Fibroblast of gingiva (primary cell): ENCODE data around the gene MZB1.

ENCODE experiments used
- DNase-seq: peaks from one replicate; pipeline ENCODE4 v3.0.0-alpha.2; 2011; ENCODE audit warnings: low read depth

Gene MZB1

GRCh38 chr5:139389701-139390638 is at the start of gene MZB1:
Gene MZB1 (minus strand): TSS chr5:139389913. CDS start chr5:139389856, 57 bp downstream.
- no peak for DNase-seq

- DNase-seq, result peak; percentile 87
Measured at GRCh38 chr5:139439013-139439903, 49.5 kb upstream of the MZB1 start, which contains the start of gene DNAJC18. Gene DNAJC18 (minus strand): TSS chr5:139439525. CDS start chr5:139439445, 80 bp downstream.

GRCh38 chr5:139438707-139439012 is 48.9 kb upstream of the MZB1 start:
- no peak for DNase-seq

- no peak for DNase-seq
Measured at GRCh38 chr5:139435676-139436075, 46.0 kb upstream of the MZB1 start.

GRCh38 chr5:139431706-139432105 is 42.0 kb upstream of the MZB1 start:
- DNase-seq, result no peak

- DNase-seq, result no peak
Measured at GRCh38 chr5:139430015-139430414, 40.3 kb upstream of the MZB1 start.

GRCh38 chr5:139426203-139426885 is 36.6 kb upstream of the MZB1 start:
- no peak for DNase-seq

- no peak for DNase-seq
Measured at GRCh38 chr5:139425497-139425896, 35.8 kb upstream of the MZB1 start.

GRCh38 chr5:139422307-139422893 is 32.7 kb upstream of the MZB1 start:
- peak; percentile 57 for DNase-seq

- no peak for DNase-seq
Measured at GRCh38 chr5:139419226-139420192, 29.8 kb upstream of the MZB1 start.

- no peak for DNase-seq
Measured at GRCh38 chr5:139418793-139419192, 29.1 kb upstream of the MZB1 start.

- peak; percentile 20 for DNase-seq
Measured at GRCh38 chr5:139417214-139417613, 27.5 kb upstream of the MZB1 start.

- DNase-seq, result no peak
Measured at GRCh38 chr5:139416651-139417050, 26.9 kb upstream of the MZB1 start.

- DNase-seq, result no peak
Measured at GRCh38 chr5:139415869-139416268, 26.2 kb upstream of the MZB1 start.

GRCh38 chr5:139415221-139415861 is 25.6 kb upstream of the MZB1 start:
- no peak for DNase-seq

- DNase-seq, result no peak
Measured at GRCh38 chr5:139414581-139415130, 24.9 kb upstream of the MZB1 start.

- no peak for DNase-seq
Measured at GRCh38 chr5:139413963-139414362, 24.2 kb upstream of the MZB1 start.

GRCh38 chr5:139413153-139413552 is 23.4 kb upstream of the MZB1 start:
- no peak for DNase-seq

- DNase-seq, result peak; percentile 75
Measured at GRCh38 chr5:139410993-139411828, 21.5 kb upstream of the MZB1 start.
